Measurements from ENCODE around the gene OLFM1.

DNA sequence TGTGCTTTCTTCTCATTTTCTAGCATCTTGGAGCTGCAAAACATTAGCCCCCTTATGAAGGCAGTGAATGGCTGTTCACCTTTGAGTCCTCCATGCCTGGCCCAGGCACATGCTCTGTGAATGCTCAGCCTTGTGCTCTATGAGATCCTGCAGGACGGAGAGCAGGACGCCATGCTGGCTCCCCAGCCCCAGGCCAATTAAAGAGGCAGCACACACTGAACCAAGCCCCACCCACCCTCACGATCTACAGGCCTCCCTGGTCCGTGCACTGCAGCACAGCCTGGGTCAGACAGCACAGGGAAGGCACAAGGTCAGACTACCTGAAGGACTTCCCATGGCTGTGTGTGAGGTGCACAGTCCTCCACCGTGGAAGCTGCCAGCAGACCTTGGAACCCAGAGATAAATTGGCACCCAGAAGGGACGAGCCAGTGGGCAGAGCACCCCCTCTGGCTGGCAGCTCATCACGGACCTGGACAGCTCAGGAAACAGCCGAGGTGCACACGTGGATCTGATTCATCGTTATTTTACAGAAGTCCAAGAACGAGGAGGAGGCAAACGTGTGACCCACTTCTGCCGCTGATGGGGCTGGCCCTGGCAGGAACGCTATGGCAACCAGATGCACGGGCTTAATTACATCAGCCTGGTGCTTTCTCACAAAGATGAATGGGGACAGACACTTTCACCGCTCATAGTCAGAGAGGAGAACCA is 59.5 kb downstream of the OLFM1 start:
- TF ChIP-seq, protein P1, sequence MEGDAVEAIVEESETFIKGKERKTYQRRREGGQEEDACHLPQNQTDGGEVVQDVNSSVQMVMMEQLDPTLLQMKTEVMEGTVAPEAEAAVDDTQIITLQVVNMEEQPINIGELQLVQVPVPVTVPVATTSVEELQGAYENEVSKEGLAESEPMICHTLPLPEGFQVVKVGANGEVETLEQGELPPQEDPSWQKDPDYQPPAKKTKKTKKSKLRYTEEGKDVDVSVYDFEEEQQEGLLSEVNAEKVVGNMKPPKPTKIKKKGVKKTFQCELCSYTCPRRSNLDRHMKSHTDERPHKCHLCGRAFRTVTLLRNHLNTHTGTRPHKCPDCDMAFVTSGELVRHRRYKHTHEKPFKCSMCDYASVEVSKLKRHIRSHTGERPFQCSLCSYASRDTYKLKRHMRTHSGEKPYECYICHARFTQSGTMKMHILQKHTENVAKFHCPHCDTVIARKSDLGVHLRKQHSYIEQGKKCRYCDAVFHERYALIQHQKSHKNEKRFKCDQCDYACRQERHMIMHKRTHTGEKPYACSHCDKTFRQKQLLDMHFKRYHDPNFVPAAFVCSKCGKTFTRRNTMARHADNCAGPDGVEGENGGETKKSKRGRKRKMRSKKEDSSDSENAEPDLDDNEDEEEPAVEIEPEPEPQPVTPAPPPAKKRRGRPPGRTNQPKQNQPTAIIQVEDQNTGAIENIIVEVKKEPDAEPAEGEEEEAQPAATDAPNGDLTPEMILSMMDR (IDR thresholded peaks at IDR 0.05; ENCODE audit: low read depth, low read length): no peak
- no peak for TF ChIP-seq EZH2phosphoT487 (IDR thresholded peaks at IDR 0.05; ENCODE audit: low read depth)
